Ectodermal cell (in vitro differentiated cells): ENCODE measurements around the gene RBMS1.

Experiments
- H3K27ac ChIP-seq: 2 replicates; pipeline ENCODE4 v1.7.0; 2013; ENCODE audit warnings: mild to moderate bottlenecking, low read depth, low read length; ENCODE audit not compliant: insufficient read depth, poor library complexity, severe bottlenecking
- H3K27me3 ChIP-seq: 2 replicates; pipeline ENCODE4 v1.7.0; 2013; ENCODE audit warnings: mild to moderate bottlenecking, low read length; ENCODE audit not compliant: insufficient read depth, control insufficient read depth, poor library complexity, severe bottlenecking
- H3K36me3 ChIP-seq: one replicate; pipeline ENCODE4 v1.7.0; 2013; ENCODE audit warnings: low read length; ENCODE audit not compliant: control insufficient read depth, insufficient read depth
- H3K4me1 ChIP-seq: one replicate; pipeline ENCODE4 v1.7.0; 2013; ENCODE audit warnings: low read length; ENCODE audit not compliant: control insufficient read depth, insufficient read depth
- H3K4me3 ChIP-seq: 2 replicates; pipeline ENCODE4 v1.7.0; 2013; ENCODE audit warnings: low read depth, low read length, control low read depth; ENCODE audit not compliant: insufficient read depth
- H3K9me3 ChIP-seq: 2 replicates; pipeline ENCODE4 v1.7.0; 2013; ENCODE audit warnings: mild to moderate bottlenecking, low read length, moderate library complexity; ENCODE audit not compliant: control insufficient read depth
- WGBS, 2 experiments: methylation state at CpG; one replicate each; pipeline ENCODE4 v1.1.7; 2013; ENCODE audit warnings: missing lambda C conversion rate in 2 of 2; 5-methylcytosine and 5-hydroxymethylcytosine counted together

The RBMS1 gene

DNA sequence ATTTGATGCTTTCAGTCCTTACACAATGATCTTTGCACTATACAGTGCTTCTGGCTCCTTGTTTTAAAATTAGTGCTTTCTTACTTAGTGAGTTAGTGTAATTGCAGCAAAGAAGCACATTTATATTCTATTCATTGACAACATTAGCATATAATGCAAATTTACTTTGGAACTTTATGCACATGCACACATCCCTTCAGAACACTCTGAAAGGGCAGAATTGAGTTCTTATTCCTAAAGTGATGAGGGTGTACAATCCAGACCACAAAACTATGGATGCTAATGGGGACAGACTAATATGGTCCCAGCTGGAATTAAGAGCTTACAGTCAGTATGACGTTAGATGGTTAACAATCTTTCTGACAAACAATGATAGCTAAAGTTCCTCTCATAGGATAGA is 127.1 kb downstream of the RBMS1 start:
- 86 to 90% methylated on average over 1 of the region's 1 CpG for WGBS, 2 experiments
- no peaks in the 10 kb centered on the region for H3K36me3 ChIP-seq
- H3K27ac ChIP-seq, result no peak overlapping the region
- H3K4me3 ChIP-seq, result no peak overlapping the region
- no peaks in the 10 kb centered on the region for H3K9me3 ChIP-seq
- H3K4me1 ChIP-seq, result peaks cover 15% of the 10 kb centered on the region
- H3K27me3 ChIP-seq, result no peaks in the 10 kb centered on the region

DNA sequence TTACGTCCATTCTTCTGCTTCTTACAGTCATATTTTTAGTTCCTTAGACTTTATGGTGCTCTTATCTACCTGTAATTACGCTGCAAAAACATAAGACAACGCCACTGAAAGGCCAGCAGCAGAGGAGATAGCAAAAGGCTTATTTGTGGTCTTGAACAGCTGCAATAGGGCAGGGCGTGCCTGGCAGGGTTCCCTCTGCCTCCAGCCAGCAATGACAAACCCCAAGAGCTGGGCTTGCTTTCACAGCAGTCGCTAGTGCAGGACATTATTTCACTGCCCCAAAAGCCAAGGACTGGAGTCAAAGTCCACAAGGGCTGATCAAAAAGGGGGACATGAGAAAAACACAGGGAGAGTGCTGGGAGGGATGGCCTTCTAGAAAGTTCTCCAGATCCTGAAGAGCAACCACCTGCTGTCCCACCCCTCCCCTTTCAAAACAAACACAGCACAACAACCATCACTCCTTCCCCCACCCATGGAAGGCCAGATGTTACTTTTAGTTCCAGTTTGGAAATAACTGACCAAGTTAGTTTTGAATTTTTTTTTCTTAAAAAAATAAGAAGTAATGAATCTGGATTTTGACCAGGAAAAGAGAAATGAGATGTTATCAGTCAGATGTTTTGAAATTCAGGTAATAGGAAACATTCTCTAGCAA is 127.8 kb downstream of the RBMS1 start:
- Histone ChIP-seq H3K4me1 (peaks cover 15% of the 10 kb centered on the region), H3K27me3 (no peaks in the 10 kb centered on the region), H3K36me3 (no peaks in the 10 kb centered on the region), H3K4me3 (no peak overlapping the region), H3K27ac (no peak overlapping the region), H3K9me3 (no peaks in the 10 kb centered on the region)
- 90 to 94% methylated on average over 5 of the region's 5 CpGs for WGBS, 2 experiments

- H3K4me1 ChIP-seq, result peaks cover 15% of the 10 kb centered on the region
- H3K36me3 ChIP-seq, result no peaks in the 10 kb centered on the region
- no peaks in the 10 kb centered on the region for H3K9me3 ChIP-seq
- H3K27ac ChIP-seq, result no peak overlapping the region
- H3K27me3 ChIP-seq, result no peaks in the 10 kb centered on the region
- WGBS, 2 experiments, result 95 to 96% methylated on average over 2 of the region's 2 CpGs
- no peak overlapping the region for H3K4me3 ChIP-seq
Measured at GRCh38 chr2:160364364-160364763, 129.2 kb downstream of the RBMS1 start.

DNA sequence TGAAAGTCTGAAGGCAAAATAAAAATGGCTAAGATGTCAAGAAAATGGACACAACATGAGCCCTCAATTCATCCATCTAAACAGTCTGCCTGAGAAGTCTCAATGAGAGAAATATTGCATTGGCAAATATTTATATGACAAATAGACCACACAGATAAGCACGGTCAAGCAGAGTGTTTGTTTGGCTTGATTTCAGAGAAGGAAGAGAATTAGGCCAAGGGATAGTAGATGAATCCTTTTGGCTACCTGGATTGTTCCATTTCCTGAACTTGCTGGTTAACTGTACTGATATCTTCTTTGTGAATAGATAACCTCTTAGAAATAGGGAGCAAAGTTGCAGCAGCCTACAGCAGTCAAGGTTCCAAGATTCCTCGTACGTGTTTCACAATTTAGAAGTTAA is 129.6 kb downstream of the RBMS1 start:
- WGBS, 2 experiments, result 96 to 99% methylated on average over 3 of the region's 3 CpGs
- H3K27ac ChIP-seq, result no peak overlapping the region

DNA sequence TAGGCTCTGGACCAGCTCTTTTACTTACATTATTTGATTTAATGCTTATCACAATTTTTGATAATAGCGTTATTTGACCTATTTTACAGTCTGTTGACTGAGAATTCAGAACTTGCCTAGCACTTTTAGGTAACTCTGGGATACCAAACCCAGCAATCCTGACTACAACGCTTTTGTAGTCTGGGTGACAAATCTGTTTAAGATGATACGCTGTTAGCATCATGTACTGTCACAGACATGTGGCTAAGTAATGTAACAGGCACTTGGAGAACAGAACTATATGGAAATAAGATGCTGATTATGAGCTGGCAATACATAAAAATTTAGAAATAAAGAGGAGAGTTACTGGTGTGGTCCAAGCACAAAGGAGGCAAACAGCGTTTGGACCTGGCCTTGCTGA is 130.6 kb downstream of the RBMS1 start:
- Histone ChIP-seq H3K36me3 (no peaks in the 10 kb centered on the region), H3K27me3 (no peaks in the 10 kb centered on the region), H3K4me1 (peaks cover 14% of the 10 kb centered on the region), H3K4me3 (no peak overlapping the region), H3K9me3 (no peaks in the 10 kb centered on the region), H3K27ac (no peak overlapping the region)
- WGBS, 2 experiments, result 82 to 83% methylated on average over 4 of the region's 4 CpGs

More for the DNA sequence above, 129.6 kb downstream of the RBMS1 start:
- Histone ChIP-seq H3K36me3 (no peaks in the 10 kb centered on the region), H3K4me3 (no peak overlapping the region), H3K9me3 (no peaks in the 10 kb centered on the region), H3K27me3 (no peaks in the 10 kb centered on the region), H3K4me1 (peaks cover 15% of the 10 kb centered on the region)

- 92 to 95% methylated on average over 1 to 2 of the region's 2 CpGs for WGBS, 2 experiments
- H3K27me3 ChIP-seq, result no peaks in the 10 kb centered on the region
- no peak overlapping the region for H3K27ac ChIP-seq
- no peaks in the 10 kb centered on the region for H3K36me3 ChIP-seq
- peaks cover 10% of the 10 kb centered on the region for H3K4me1 ChIP-seq
- H3K9me3 ChIP-seq, result no peaks in the 10 kb centered on the region
- no peak overlapping the region for H3K4me3 ChIP-seq
Measured at GRCh38 chr2:160362541-160362940, 131.1 kb downstream of the RBMS1 start.

DNA sequence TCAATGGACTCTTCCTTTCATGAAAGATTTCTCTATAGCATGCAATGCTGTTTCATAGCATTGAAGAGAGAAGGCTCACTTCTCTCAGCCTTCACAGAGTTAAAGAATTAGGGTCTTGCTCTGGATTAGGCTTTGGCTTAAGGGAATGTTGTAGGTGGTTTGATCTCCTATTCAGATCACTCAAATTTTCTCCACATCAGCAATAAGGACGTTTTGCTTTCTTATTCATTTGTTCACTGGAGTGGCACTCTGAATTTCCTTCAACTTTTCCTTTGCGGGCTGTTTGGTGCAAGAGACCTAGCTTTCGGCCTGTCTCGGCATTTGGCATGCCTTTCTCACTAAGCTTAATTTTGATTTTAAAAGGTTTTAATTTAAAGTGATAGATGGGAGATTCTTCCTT is 131.6 kb downstream of the RBMS1 start:
- H3K27me3 ChIP-seq, result no peaks in the 10 kb centered on the region
- H3K27ac ChIP-seq, result no peak overlapping the region
- no peak overlapping the region for H3K4me3 ChIP-seq
- peaks cover 5% of the 10 kb centered on the region for H3K4me1 ChIP-seq
- WGBS, 2 experiments, result 85 to 96% methylated on average over 4 of the region's 4 CpGs
- H3K9me3 ChIP-seq, result no peaks in the 10 kb centered on the region
- no peaks in the 10 kb centered on the region for H3K36me3 ChIP-seq

- Histone ChIP-seq H3K27me3 (no peaks in the 10 kb centered on the region), H3K4me3 (no peak overlapping the region), H3K9me3 (no peaks in the 10 kb centered on the region), H3K27ac (no peak overlapping the region), H3K36me3 (no peaks in the 10 kb centered on the region), H3K4me1 (no peaks in the 10 kb centered on the region)
- 71 to 78% methylated on average over 5 of the region's 5 CpGs for WGBS, 2 experiments
Measured at GRCh38 chr2:160360089-160360757, 133.4 kb downstream of the RBMS1 start.

GRCh38 chr2:160358046-160358445 is 135.6 kb downstream of the RBMS1 start:
- H3K4me3 ChIP-seq, result no peak overlapping the region
- WGBS, 2 experiments, result 95 to 98% methylated on average over 4 to 5 of the region's 5 CpGs
- H3K36me3 ChIP-seq, result no peaks in the 10 kb centered on the region
- no peaks in the 10 kb centered on the region for H3K9me3 ChIP-seq
- H3K27ac ChIP-seq, result no peak overlapping the region
- no peaks in the 10 kb centered on the region for H3K27me3 ChIP-seq
- H3K4me1 ChIP-seq, result no peaks in the 10 kb centered on the region

DNA sequence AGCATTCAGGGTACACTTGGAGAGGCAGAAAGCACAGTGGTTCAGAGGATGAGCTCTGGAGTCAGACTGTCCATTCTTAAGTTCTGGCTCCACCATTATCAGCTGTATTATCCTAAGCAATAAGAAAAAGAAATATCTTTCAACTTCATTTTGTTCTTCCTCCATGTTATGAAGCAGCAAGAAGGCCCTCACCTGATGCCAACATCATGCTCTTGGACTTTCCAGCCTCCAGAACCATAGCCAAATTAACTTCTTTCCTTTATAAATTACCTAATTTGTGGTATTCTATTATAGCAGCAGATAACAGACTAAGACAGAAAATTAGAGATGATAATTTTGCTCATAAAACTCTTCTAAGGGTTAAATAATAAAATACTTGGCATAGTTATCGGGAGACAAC is 137.1 kb downstream of the RBMS1 start:
- no peaks in the 10 kb centered on the region for H3K9me3 ChIP-seq
- H3K4me3 ChIP-seq, result no peak overlapping the region
- no peaks in the 10 kb centered on the region for H3K27me3 ChIP-seq
- no CpG with 5 or more reads among the region's 1 CpG for WGBS, 2 experiments
- H3K27ac ChIP-seq, result no peak overlapping the region
- H3K36me3 ChIP-seq, result no peaks in the 10 kb centered on the region
- no peaks in the 10 kb centered on the region for H3K4me1 ChIP-seq
